Measurements from ENCODE around the gene IGF2R.

DNA sequence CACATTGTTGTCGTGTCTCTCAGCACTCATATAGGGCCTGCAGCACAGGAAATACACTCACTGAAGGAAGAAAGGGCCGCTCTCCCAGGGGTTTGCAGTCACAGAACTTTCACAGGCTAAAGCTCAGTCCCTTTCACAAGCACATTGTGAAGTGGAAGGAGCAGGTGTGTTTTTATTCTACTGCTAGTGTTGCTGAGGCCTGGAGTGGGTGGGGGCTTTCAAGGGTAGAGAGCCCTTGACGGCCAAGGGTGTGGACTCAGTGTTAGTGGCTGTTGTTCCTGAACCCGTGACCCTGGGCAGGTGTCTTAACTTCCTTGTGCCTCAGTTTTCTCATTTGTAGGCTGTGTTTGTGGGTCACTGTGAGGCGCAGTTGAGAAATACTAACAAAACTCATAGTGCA, 86.5 kb downstream of the IGF2R start:
- no peak for TF ChIP-seq CTCF (IDR thresholded peaks at IDR 0.05)
- TF ChIP-seq POLR2AphosphoS5 (IDR thresholded peaks at IDR 0.05), result no peak
- TF ChIP-seq POLR2A (IDR thresholded peaks at IDR 0.05), result no peak

Measured in breast epithelium (tissue), 3 donors.